GM23338 (cell line): ENCODE data around the gene LYG1. TPM values are rescaled to one million over a fixed set of nuclear protein-coding genes. Genes with fewer than 3 reads are reported as not detected.
"Not testable (repeated sequence)": the region's sequence is repeated elsewhere in the genome, so short reads cannot be mapped to it uniquely, and the experiment has no call there.

Experiments
- ATAC-seq: fragments of 200-7000 bp; cut with Tn5 transposase; 3 replicates; pipeline ENCODE4 v1.9.1; 2020
- DNase-seq: peaks from one replicate; pipeline ENCODE4 v3.0.0-alpha.2; 2015; ENCODE audit warnings: low spot score
- H2AFZ ChIP-seq: fragments of 200-600 bp; sonication (generic); 2 replicates; pipeline ENCODE4 v1.8.0; 2016; ENCODE audit warnings: antibody characterized with exemption, mild to moderate bottlenecking, moderate library complexity
- H3F3A ChIP-seq: fragments of 200-600 bp; sonication (generic); replicated peaks from 2 replicates; pipeline ENCODE4 v1.8.0; 2017; ENCODE audit warnings: antibody characterized with exemption, mixed run types, low read depth
- H3K27ac ChIP-seq: fragments of 200-600 bp; sonication (generic); 2 replicates; pipeline ENCODE4 v1.6.1; 2016; ENCODE audit warnings: low read depth
- H3K27me3 ChIP-seq: fragments of 200-600 bp; sonication (generic); 2 replicates; pipeline ENCODE4 v1.8.0; 2016; ENCODE audit warnings: mild to moderate bottlenecking, mixed run types, moderate library complexity; ENCODE audit not compliant: insufficient read depth
- H3K36me3 ChIP-seq: fragments of 200-600 bp; sonication (generic); 2 replicates; pipeline ENCODE4 v1.8.0; 2016; ENCODE audit warnings: mild to moderate bottlenecking; ENCODE audit not compliant: insufficient read depth
- H3K4me1 ChIP-seq: fragments of 200-600 bp; sonication (generic); 2 replicates; pipeline ENCODE4 v1.8.0; 2016; ENCODE audit warnings: mild to moderate bottlenecking, moderate library complexity; ENCODE audit not compliant: insufficient read depth
- H3K4me2 ChIP-seq: fragments of 200-600 bp; sonication (generic); 2 replicates; pipeline ENCODE4 v1.7.1; 2017; ENCODE audit warnings: mixed run types
- H3K4me3 ChIP-seq: fragments of 200-600 bp; sonication (generic); 2 replicates; pipeline ENCODE4 v1.6.1; 2016; ENCODE audit warnings: mixed run types
- H3K79me2 ChIP-seq: fragments of 200-600 bp; sonication (generic); replicated peaks from 2 replicates; pipeline ENCODE4 v1.8.0; 2017; ENCODE audit warnings: mild to moderate bottlenecking; ENCODE audit not compliant: insufficient read depth
- H3K9me2 ChIP-seq: fragments of 200-600 bp; sonication (generic); 2 replicates; pipeline ENCODE4 v1.8.0; 2017; ENCODE audit not compliant: insufficient read depth
- H4K20me1 ChIP-seq: fragments of 200-600 bp; sonication (generic); replicated peaks from 2 replicates; pipeline ENCODE4 v1.8.0; 2017; ENCODE audit warnings: mild to moderate bottlenecking; ENCODE audit not compliant: insufficient read depth
- H3K27ac Mint-ChIP-seq: 2 replicates; pipeline ENCODE4 v1.8.0; 2020; ENCODE audit warnings: inconsistent platforms, mild to moderate bottlenecking, moderate library complexity, mixed read lengths
- H3K27me3 Mint-ChIP-seq: 3 replicates; pipeline ENCODE4 v1.8.0; 2022; ENCODE audit warnings: low read depth, mild to moderate bottlenecking, moderate library complexity, mixed read lengths, inconsistent platforms; ENCODE audit not compliant: insufficient read depth, poor library complexity
- H3K36me3 Mint-ChIP-seq: 3 replicates; pipeline ENCODE4 v1.8.0; 2021; ENCODE audit warnings: low read depth, mild to moderate bottlenecking, inconsistent platforms, moderate library complexity, mixed read lengths
- H3K4me1 Mint-ChIP-seq: 3 replicates; pipeline ENCODE4 v1.8.0; 2020; ENCODE audit warnings: mild to moderate bottlenecking, inconsistent platforms, mixed read lengths
- H3K4me3 Mint-ChIP-seq: 3 replicates; pipeline ENCODE4 v1.8.0; 2021; ENCODE audit warnings: moderate library complexity, mild to moderate bottlenecking, inconsistent platforms, mixed read lengths
- H3K9me3 Mint-ChIP-seq: 3 replicates; pipeline ENCODE4 v1.8.0; 2020; ENCODE audit warnings: moderate library complexity, mild to moderate bottlenecking, inconsistent platforms, mixed read lengths
- CREB1 ChIP-seq: fragments of 250-450 bp; sonication (Bioruptor Pico); IDR thresholded peaks from 2 replicates; pipeline ENCODE4 v1.5.0; 2020; ENCODE audit warnings: low read depth, mild to moderate bottlenecking, moderate library complexity
- CTCF ChIP-seq, 2 experiments: fragments of 200-600 bp in 1 of 2; sonication (generic) in 1 of 2; conservative IDR thresholded peaks; 2 replicates each; pipeline versions ENCODE4 v1.5.1 to v1.6.1; 2016 to 2017; ENCODE audit warnings: antibody characterized with exemption in 2 of 2, low read depth in 2 of 2, mild to moderate bottlenecking in 2 of 2, moderate library complexity in 1 of 2
- EZH2 ChIP-seq: fragments of 200-600 bp; sonication (generic); IDR thresholded peaks from one replicate; pipeline ENCODE4 v1.8.0; 2017; ENCODE audit warnings: antibody characterized with exemption, mild to moderate bottlenecking, low read depth; ENCODE audit not compliant: unreplicated experiment
- EZH2phosphoT487 ChIP-seq: fragments of 200-600 bp; sonication (generic); IDR thresholded peaks from one replicate; pipeline ENCODE4 v1.8.1; 2018; ENCODE audit warnings: antibody characterized with exemption; ENCODE audit not compliant: unreplicated experiment
- NANOG ChIP-seq: IDR thresholded peaks from 2 replicates; pipeline ENCODE4 v1.6.1; 2016; ENCODE audit warnings: antibody characterized with exemption, borderline replicate concordance
- STAT1 ChIP-seq: IDR thresholded peaks from one replicate; pipeline ENCODE4 v1.6.1; 2016; ENCODE audit warnings: antibody characterized with exemption; ENCODE audit not compliant: unreplicated experiment
- ZNF114 ChIP-seq: fragments of 250-450 bp; sonication (Bioruptor Pico); IDR thresholded peaks from 2 replicates; pipeline ENCODE4 v1.5.0; 2020; ENCODE audit warnings: mild to moderate bottlenecking, moderate library complexity
- ZNF331 ChIP-seq: fragments of 250-450 bp; sonication (Bioruptor Pico); IDR thresholded peaks from 2 replicates; pipeline ENCODE4 v1.5.0; 2020; ENCODE audit warnings: low read depth, mild to moderate bottlenecking, moderate library complexity
- ZNF462 ChIP-seq: fragments of 250-450 bp; sonication (Bioruptor Pico); IDR thresholded peaks from 2 replicates; pipeline ENCODE4 v1.5.0; 2020; ENCODE audit warnings: mild to moderate bottlenecking, moderate library complexity
- polyA plus RNA-seq: library from polyadenylated mRNA; unstranded; fragments of >200 nt; fragmentation: Nextera tagmentation; extraction: Ambion mirVana; gene quantifications from 2 replicates; pipeline ENCODE4 v1.2.1, GENCODE V29; 2016
- total RNA-seq: library from RNA; depleted of rRNA; stranded (reverse); fragments of >200 nt; shearing (Covaris generic); gene quantifications from 2 replicates; pipeline ENCODE4 v1.2.3, GENCODE V29; 2014

Gene LYG1
- total and polyA plus RNA-seq, 2 experiments from 2014 or later = 0.35 to 0.57 TPM

GRCh38 chr2:99278793-99279291, 22.2 kb downstream of the LYG1 start (continued):
- TF ChIP-seq ZNF462 (CRISPR knock-in tag) = no peak
- no peak for TF ChIP-seq ZNF331 (CRISPR knock-in tag)
- TF ChIP-seq ZNF114 (CRISPR knock-in tag) = no peak
- no peak for TF ChIP-seq CREB1 (CRISPR knock-in tag)
- TF ChIP-seq STAT1 = no peak
- TF ChIP-seq CTCF (conservative IDR thresholded peaks at IDR 0.05; ENCODE audit: low read depth in 2 of 2) = no peak
- TF ChIP-seq EZH2phosphoT487 = no peak
- TF ChIP-seq EZH2 = no peak
- TF ChIP-seq NANOG = no peak

- Mint-ChIP-seq H3K36me3 (peaks cover 21% of the 10 kb centered on the region; the same call in 2 of the 3 replicates), H3K4me1 (peaks cover 15% of the 10 kb centered on the region), H3K9me3 (peaks cover 43% of the 10 kb centered on the region)
- not testable (repeated sequence) for H3F3A ChIP-seq, DNase-seq, H3K79me2 ChIP-seq, H3K4me2 ChIP-seq, H3K27ac ChIP-seq, H3K4me3 ChIP-seq, H3K27me3 ChIP-seq, H3K27ac Mint-ChIP-seq, H3K36me3 ChIP-seq, ATAC-seq, H3K4me3 Mint-ChIP-seq, H4K20me1 ChIP-seq, H3K27me3 Mint-ChIP-seq, H3K9me2 ChIP-seq, H2AFZ ChIP-seq
- H3K4me1 ChIP-seq = peaks cover 12% of the 10 kb centered on the region; the same call in 1 of the 2 replicates
These were observed 22.7 kb downstream of the LYG1 start for GRCh38 chr2:99278195-99278765.
